Stimulated activated naive CD8-positive, alpha-beta T cell treated with anti-CD3 and anti-CD28 coated beads, Interleukin-15, Interleukin-2, amounts not matched to agents 100 U/mL and 50 U/mL, for 24 hours (primary cell): ENCODE measurements around the gene ODAD3.
A peak's percentile ranks its signal among the peaks of the same experiment; 100 is the strongest.

Source experiments
- ATAC-seq: fragments of 150-1000 bp; cut with Tn5 transposase; one replicate; pipeline ENCODE4 v1.10.0; 2021
- DNase-seq: peaks from one replicate; pipeline ENCODE4 v3.0.0; 2021

Gene ODAD3

GRCh38 chr19:11375143-11375948 lies 59.6 kb downstream of the ODAD3 start:
- DNase-seq (peak; percentile 73), ATAC-seq (peak; percentile 25)

- DNase-seq: peak; percentile 96
- ATAC-seq: peak; percentile 95
Measured at GRCh38 chr19:11374433-11375142, 60.3 kb downstream of the ODAD3 start, which contains the start of gene SWSAP1. SWSAP1 (plus strand) TSS chr19:11374666; CDS start chr19:11374681, 15 bp downstream.

GRCh38 chr19:11373885-11374432 lies 61.0 kb downstream of the ODAD3 start:
- DNase-seq (no peak), ATAC-seq (no peak)

GRCh38 chr19:11373166-11373884 lies 61.6 kb downstream of the ODAD3 start:
- ATAC-seq (no peak), DNase-seq (no peak)

GRCh38 chr19:11370744-11371143 lies 64.2 kb downstream of the ODAD3 start:
- no peak for DNase-seq
- no peak for ATAC-seq
